Measurements from ENCODE around the gene TST.

Gene TST

DNA sequence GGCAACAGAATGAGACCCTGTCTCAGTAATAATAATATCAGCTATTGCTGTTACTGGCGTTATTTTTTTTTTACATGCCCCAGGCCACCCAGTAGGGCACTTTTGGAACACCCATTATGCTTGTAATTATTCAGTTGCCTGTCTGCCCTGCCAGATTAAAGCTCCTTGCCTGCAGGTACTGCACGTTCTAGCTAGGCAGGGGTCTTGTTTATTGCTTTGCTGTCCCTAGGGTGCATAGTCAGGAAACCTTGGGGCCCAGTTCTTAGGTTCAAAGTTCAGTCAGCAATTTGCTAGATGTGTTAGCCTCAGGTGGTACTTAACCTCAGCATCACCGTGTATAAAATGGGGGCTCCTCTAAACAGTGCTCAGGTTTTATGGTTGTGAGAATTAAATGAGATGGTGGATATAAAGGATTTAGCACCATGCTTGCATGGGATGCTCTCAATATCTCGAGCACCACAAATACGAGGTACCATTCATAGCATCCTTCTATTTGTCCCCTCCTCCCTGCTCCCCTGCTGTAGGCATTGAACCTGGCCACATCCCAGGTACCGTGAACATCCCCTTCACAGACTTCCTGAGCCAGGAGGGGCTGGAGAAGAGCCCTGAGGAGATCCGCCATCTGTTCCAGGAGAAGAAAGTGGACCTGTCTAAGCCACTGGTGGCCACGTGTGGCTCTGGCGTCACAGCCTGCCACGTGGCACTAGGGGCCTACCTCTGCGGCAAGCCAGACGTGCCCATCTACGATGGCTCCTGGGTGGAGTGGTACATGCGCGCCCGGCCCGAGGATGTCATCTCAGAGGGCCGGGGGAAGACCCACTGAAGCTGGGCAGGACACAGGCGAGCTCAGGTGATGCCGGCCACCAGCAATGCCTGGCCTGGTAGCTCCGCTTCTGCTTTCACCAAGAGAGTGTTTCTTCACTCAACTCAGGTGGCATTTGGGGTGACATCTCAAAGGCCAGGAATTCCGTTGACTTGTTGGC, 9.7 kb upstream of the TST start:
- H3K4me3 ChIP-seq (ENCODE audit: low read length): no peak overlapping the region
- no peak overlapping the region for H3K4me2 ChIP-seq (ENCODE audit: low read length)
- H3K9me3 ChIP-seq (ENCODE audit: insufficient read depth, low read length): no peaks in the 10 kb centered on the region
- H4K20me1 ChIP-seq (ENCODE audit: insufficient read depth, low read length): no peaks in the 10 kb centered on the region
- TF ChIP-seq CTCF (IDR thresholded peaks at IDR 0.05; ENCODE audit: low read depth, low read length) (no peak), EZH2phosphoT487 (IDR thresholded peaks at IDR 0.05; ENCODE audit: low read depth) (no peak)
- H3K9ac ChIP-seq (ENCODE audit: low read length): no peak overlapping the region
- peaks cover 20% of the 10 kb centered on the region for H3K36me3 ChIP-seq (replicated peaks; ENCODE audit: low read depth, low read length)
- H3K27me3 ChIP-seq (ENCODE audit: low read depth, low read length): no peaks in the 10 kb centered on the region
- no peaks in the 10 kb centered on the region for H3K79me2 ChIP-seq (ENCODE audit: low read length)
- H3K4me1 ChIP-seq (ENCODE audit: low read length): no peaks in the 10 kb centered on the region
- H2AFZ ChIP-seq (ENCODE audit: low read depth, low read length): no peak overlapping the region
- no peak overlapping the region for H3K27ac ChIP-seq (ENCODE audit: low read length)

- Histone ChIP-seq H3K9ac (ENCODE audit: low read length) (no peak overlapping the region), H3K27me3 (ENCODE audit: low read depth, low read length) (no peaks in the 10 kb centered on the region), H2AFZ (ENCODE audit: low read depth, low read length) (no peak overlapping the region), H3K4me1 (ENCODE audit: low read length) (no peaks in the 10 kb centered on the region), H3K27ac (ENCODE audit: low read length) (no peak overlapping the region), H3K4me2 (ENCODE audit: low read length) (no peak overlapping the region), H3K9me3 (ENCODE audit: insufficient read depth, low read length) (no peaks in the 10 kb centered on the region), H3K36me3 (replicated peaks; ENCODE audit: low read depth, low read length) (peaks cover 20% of the 10 kb centered on the region), H3K79me2 (ENCODE audit: low read length) (no peaks in the 10 kb centered on the region), H4K20me1 (ENCODE audit: insufficient read depth, low read length) (no peaks in the 10 kb centered on the region), H3K4me3 (ENCODE audit: low read length) (no peak overlapping the region)
- TF ChIP-seq CTCF (IDR thresholded peaks at IDR 0.05; ENCODE audit: low read depth, low read length): no peak
- no peak for TF ChIP-seq EZH2phosphoT487 (IDR thresholded peaks at IDR 0.05; ENCODE audit: low read depth)
Observed at GRCh38 chr22:37027556-37027955, 8.3 kb upstream of the TST start.

- Histone ChIP-seq H3K36me3 (replicated peaks; ENCODE audit: low read depth, low read length) (peaks cover 20% of the 10 kb centered on the region), H4K20me1 (ENCODE audit: insufficient read depth, low read length) (no peaks in the 10 kb centered on the region), H3K79me2 (ENCODE audit: low read length) (no peaks in the 10 kb centered on the region)
Observed at GRCh38 chr22:37026325-37026724, 7.1 kb upstream of the TST start.

More at GRCh38 chr22:37026325-37026724, 7.1 kb upstream of the TST start:
- Histone ChIP-seq H3K27me3 (ENCODE audit: low read depth, low read length) (no peaks in the 10 kb centered on the region), H3K4me2 (ENCODE audit: low read length) (no peak overlapping the region), H3K4me3 (ENCODE audit: low read length) (no peak overlapping the region), H3K9ac (ENCODE audit: low read length) (no peak overlapping the region), H3K4me1 (ENCODE audit: low read length) (peaks cover 5% of the 10 kb centered on the region), H2AFZ (ENCODE audit: low read depth, low read length) (no peak overlapping the region), H3K9me3 (ENCODE audit: insufficient read depth, low read length) (no peaks in the 10 kb centered on the region), H3K27ac (ENCODE audit: low read length) (no peak overlapping the region)
- TF ChIP-seq EZH2phosphoT487 (IDR thresholded peaks at IDR 0.05; ENCODE audit: low read depth): no peak
- no peak for TF ChIP-seq CTCF (IDR thresholded peaks at IDR 0.05; ENCODE audit: low read depth, low read length)

Measured in OCI-LY3 (cell line).